WERI-Rb-1 (cell line): Measurements from ENCODE around the gene DGKI.

ENCODE experiments used
- DNase-seq: peaks from one replicate; pipeline ENCODE4 v3.0.0-alpha.2; 2020
- H3K27ac ChIP-seq: fragments of 250-450 bp; sonication (Bioruptor Pico); 2 replicates; pipeline ENCODE4 v1.5.1; 2020; ENCODE audit warnings: mild to moderate bottlenecking, moderate library complexity
- H3K27me3 ChIP-seq: fragments of 250-450 bp; sonication (Bioruptor Pico); 2 replicates; pipeline ENCODE4 v1.5.1; 2021; ENCODE audit warnings: mild to moderate bottlenecking, low read depth, moderate library complexity; ENCODE audit not compliant: insufficient read depth, severe bottlenecking
- H3K36me3 ChIP-seq: fragments of 250-450 bp; sonication (Bioruptor Pico); 2 replicates; pipeline ENCODE4 v1.5.1; 2020; ENCODE audit warnings: mild to moderate bottlenecking, moderate library complexity
- H3K4me3 ChIP-seq: 2 replicates; pipeline ENCODE4 v1.5.1; 2011; ENCODE audit warnings: low read depth, mild to moderate bottlenecking, control low read depth, low read length
- H3K9me3 ChIP-seq: fragments of 250-450 bp; sonication (Bioruptor Pico); 2 replicates; pipeline ENCODE4 v1.5.1; 2021; ENCODE audit warnings: mild to moderate bottlenecking, moderate library complexity; ENCODE audit not compliant: severe bottlenecking
- CTCF ChIP-seq: IDR thresholded peaks from 2 replicates; pipeline ENCODE4 v1.5.1; 2011; ENCODE audit warnings: low read depth, mild to moderate bottlenecking, control low read depth, inconsistent platforms, low read length

Gene DGKI

GRCh38 chr7:137870078-137870477, 23.3 kb upstream of the DGKI start:
- Histone ChIP-seq H3K27me3 (no peaks in the 10 kb centered on the region), H3K4me3 (no peak overlapping the region)

GRCh38 chr7:137869260-137869659, 22.5 kb upstream of the DGKI start:
- Histone ChIP-seq H3K27me3 (no peaks in the 10 kb centered on the region), H3K27ac (no peak overlapping the region), H3K4me3 (no peak overlapping the region), H3K36me3 (no peaks in the 10 kb centered on the region), H3K9me3 (no peaks in the 10 kb centered on the region)
- DNase-seq: no peak
- TF ChIP-seq CTCF: no peak

More at GRCh38 chr7:137870078-137870477, 23.3 kb upstream of the DGKI start:
- no peak for DNase-seq
- Histone ChIP-seq H3K9me3 (no peaks in the 10 kb centered on the region), H3K36me3 (no peaks in the 10 kb centered on the region), H3K27ac (no peak overlapping the region)
- TF ChIP-seq CTCF: no peak

- Histone ChIP-seq H3K27me3 (no peaks in the 10 kb centered on the region), H3K9me3 (no peaks in the 10 kb centered on the region), H3K4me3 (no peak overlapping the region), H3K36me3 (no peaks in the 10 kb centered on the region), H3K27ac (no peak overlapping the region)
- TF ChIP-seq CTCF: no peak
- DNase-seq: no peak
Observed at GRCh38 chr7:137867289-137867688, 20.5 kb upstream of the DGKI start.

GRCh38 chr7:137865764-137866163, 19.0 kb upstream of the DGKI start:
- Histone ChIP-seq H3K27ac (no peak overlapping the region), H3K36me3 (no peaks in the 10 kb centered on the region), H3K4me3 (no peak overlapping the region), H3K27me3 (no peaks in the 10 kb centered on the region), H3K9me3 (no peaks in the 10 kb centered on the region)
- DNase-seq: no peak
- no peak for TF ChIP-seq CTCF

GRCh38 chr7:137862964-137863363, 16.2 kb upstream of the DGKI start:
- no peak for TF ChIP-seq CTCF
- no peaks in the 10 kb centered on the region for H3K27me3 ChIP-seq
- H3K4me3 ChIP-seq: no peak overlapping the region
- no peaks in the 10 kb centered on the region for H3K36me3 ChIP-seq
- no peak for DNase-seq
- H3K27ac ChIP-seq: no peak overlapping the region
- no peaks in the 10 kb centered on the region for H3K9me3 ChIP-seq

- Histone ChIP-seq H3K27me3 (no peaks in the 10 kb centered on the region), H3K27ac (no peak overlapping the region), H3K4me3 (no peak overlapping the region), H3K36me3 (no peaks in the 10 kb centered on the region), H3K9me3 (no peaks in the 10 kb centered on the region)
- DNase-seq: no peak
- TF ChIP-seq CTCF: no peak
Observed at GRCh38 chr7:137862358-137862757, 15.6 kb upstream of the DGKI start.
